Stimulated activated CD8-positive, alpha-beta memory T cell treated with anti-CD3 and anti-CD28 coated beads, Interleukin-12 subunit alpha, Interleukin-12 subunit beta, amount 100 ng/mL, for 24 hours (primary cell): Measurements from ENCODE around the gene NPPB.

Experiments
- DNase-seq: peaks from one replicate; pipeline ENCODE4 v3.0.0-alpha.2; 2020; ENCODE audit errors: extremely low read depth

Gene NPPB

GRCh38 chr1:11833497-11833896, 25.2 kb downstream of the NPPB start:
- no peak for DNase-seq

DNA sequence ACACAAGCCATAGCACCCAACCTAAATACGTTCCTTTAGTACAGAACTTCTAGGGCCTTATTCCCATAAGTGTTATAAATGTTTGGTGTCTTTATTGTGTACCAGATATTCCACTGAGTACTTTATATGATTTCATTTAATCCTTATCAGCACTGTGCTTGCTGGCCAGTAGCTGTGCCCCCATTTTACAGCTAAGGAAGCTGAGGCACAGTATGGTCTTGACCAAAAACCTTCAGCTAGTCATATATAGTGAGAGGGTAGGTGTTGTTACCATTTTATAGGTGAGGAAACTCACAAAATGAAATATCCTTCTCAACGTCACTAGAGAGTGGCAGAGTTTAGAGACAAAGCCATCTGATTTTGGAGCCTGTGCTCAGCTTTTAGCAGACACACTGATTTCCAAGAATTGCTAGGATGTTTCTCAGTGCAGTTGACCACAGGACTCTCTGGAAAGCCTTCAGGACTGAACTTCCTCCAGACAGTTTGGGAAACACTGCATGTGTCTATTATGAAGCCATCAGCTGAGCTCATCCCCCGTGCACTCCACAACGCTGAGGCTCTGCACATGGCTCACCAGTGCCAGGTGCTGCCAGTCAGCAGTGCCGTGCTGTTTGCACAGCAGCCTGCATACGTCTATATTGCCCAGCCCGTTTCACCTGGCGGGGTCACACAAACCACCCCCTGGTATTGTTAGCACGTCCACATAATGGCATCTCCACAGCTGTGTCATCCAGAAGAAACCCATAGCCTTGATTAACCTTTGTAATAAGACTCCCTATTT, 26.6 kb downstream of the NPPB start:
- no peak for DNase-seq

- DNase-seq, result no peak
Observed at GRCh38 chr1:11828511-11828910, 30.2 kb downstream of the NPPB start.

GRCh38 chr1:11826946-11827345, 31.8 kb downstream of the NPPB start:
- DNase-seq, result no peak

GRCh38 chr1:11825131-11825530, 33.6 kb downstream of the NPPB start:
- DNase-seq, result no peak

GRCh38 chr1:11823366-11824137, 35.2 kb downstream of the NPPB start:
- no peak for DNase-seq

DNA sequence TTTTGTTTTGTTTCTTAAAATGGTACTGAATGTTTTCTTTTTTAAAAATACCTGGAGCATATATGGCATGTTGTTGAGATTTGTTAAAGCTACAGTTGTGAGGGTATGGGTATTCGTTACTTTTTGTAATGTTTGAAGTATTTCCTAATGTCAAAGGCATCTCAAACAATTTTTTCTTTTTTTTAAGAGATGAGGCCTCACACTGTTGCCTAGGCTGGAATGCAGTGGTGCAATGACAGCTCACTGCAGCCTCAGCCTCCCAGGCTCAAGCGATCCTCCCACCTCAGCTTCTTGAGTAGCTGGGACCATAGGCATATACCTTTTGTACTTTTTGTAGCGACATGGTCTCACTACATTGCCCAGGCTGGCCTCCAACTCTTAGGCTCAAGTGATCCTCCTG, 36.7 kb downstream of the NPPB start:
- DNase-seq, result no peak

DNA sequence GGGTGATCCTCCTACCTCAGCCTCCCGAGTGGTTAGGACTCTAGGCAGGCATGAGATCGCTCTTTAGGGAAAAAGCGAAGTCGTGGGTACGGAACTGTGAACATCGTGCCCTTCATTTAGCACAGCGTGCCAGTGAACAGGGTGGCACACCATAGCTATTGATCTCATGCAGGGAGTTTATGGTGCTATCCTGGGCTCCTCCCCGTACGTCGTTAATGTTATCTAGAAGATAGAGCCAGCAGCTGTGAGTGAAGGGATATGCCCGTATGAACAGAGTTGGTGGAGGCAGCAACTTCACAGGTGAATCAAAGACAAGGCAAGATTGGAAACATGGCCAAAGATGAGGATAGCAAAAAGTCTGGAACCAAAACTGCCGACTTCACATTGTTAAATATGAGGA, 41.6 kb downstream of the NPPB start:
- no peak for DNase-seq

- no peak for DNase-seq
Observed at GRCh38 chr1:11813021-11813420, 45.7 kb downstream of the NPPB start.
